Left cardiac atrium (tissue), 4 donors: ENCODE results near the gene PLEKHN1. TPM values are rescaled to one million over a fixed set of nuclear protein-coding genes. Genes with fewer than 3 reads are reported as not detected.
"Not testable (repeated sequence)": the region's sequence is repeated elsewhere in the genome, so short reads cannot be mapped to it uniquely, and the experiment has no call there.

ENCODE experiments used
- ATAC-seq, 2 donors: fragments of 200-7000 bp; cut with Tn5 transposase; one replicate each; pipeline ENCODE4 v1.9.1; 2020; ENCODE audit warnings: mild to moderate bottlenecking in 2 of 2, moderate library complexity in 2 of 2
- DNase-seq: peaks from one replicate; pipeline ENCODE4 v3.0.0-alpha.2; 2020
- intact Hi-C, 2 donors: fragments of 100-400 bp; cut with DNase I; formaldehyde crosslinking; loops; one replicate each; pipeline versions ENCODE4 v1.14.1 to v1.15.1; 2022 to 2023
- total RNA-seq, 2 donors: library from RNA; stranded (reverse); fragmentation: NEBNext Ultra II Directional; extraction: Animal tissue kit (Norgen Biotek cat#: 25700); gene quantifications; one replicate each; pipeline ENCODE4 v1.2.1, GENCODE V29; 2021
- donor health status: DM: no; HTN: yes; CAD: no.
- donor health status: DM: no; HTN: yes; CAD: no; lungs with severe emphysema.
- donor health status: DM: yes; HTN: yes; CAD: no.
- donor health status: Dilated cardiomyopathy.

Gene PLEKHN1
- total RNA-seq, 2 donors from 2014 or later, result 0.38 to 0.50 TPM

- intact Hi-C loops, result no loop called here
- DNase-seq (peak; percentile 76), ATAC-seq (peak; percentile 14 to 53)
Measured at GRCh38 chr1:940107-941014, 25.9 kb upstream of the PLEKHN1 start.

DNA sequence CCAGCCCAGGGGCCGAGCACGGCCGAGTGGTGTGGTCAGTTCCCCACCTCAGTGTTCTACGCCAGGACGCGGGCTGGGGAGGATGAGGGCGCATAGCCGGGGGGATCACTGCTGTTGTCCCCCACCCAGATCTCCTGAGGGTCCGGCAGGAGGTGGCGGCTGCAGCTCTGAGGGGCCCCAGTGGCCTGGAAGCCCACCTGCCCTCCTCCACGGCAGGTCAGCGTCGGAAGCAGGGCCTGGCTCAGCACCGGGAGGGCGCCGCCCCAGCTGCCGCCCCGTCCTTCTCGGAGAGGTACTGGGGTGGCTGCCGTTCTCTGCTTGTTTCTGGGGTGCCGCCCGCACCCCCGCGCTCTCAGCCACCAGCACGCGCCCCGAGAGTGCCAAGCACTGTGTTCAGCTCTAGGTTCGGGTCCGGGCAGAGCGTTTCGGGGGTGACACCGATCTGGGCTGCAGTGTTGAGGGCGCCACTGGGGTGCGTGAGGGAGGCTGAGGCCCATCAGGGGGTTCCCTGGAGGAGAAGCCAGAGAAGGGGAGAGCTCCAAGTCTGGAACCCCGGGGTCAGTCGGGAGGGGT lies 25.2 kb upstream of the PLEKHN1 start:
- ATAC-seq, result no peak
- DNase-seq, result no peak
- intact Hi-C loops, result no loop called here

DNA sequence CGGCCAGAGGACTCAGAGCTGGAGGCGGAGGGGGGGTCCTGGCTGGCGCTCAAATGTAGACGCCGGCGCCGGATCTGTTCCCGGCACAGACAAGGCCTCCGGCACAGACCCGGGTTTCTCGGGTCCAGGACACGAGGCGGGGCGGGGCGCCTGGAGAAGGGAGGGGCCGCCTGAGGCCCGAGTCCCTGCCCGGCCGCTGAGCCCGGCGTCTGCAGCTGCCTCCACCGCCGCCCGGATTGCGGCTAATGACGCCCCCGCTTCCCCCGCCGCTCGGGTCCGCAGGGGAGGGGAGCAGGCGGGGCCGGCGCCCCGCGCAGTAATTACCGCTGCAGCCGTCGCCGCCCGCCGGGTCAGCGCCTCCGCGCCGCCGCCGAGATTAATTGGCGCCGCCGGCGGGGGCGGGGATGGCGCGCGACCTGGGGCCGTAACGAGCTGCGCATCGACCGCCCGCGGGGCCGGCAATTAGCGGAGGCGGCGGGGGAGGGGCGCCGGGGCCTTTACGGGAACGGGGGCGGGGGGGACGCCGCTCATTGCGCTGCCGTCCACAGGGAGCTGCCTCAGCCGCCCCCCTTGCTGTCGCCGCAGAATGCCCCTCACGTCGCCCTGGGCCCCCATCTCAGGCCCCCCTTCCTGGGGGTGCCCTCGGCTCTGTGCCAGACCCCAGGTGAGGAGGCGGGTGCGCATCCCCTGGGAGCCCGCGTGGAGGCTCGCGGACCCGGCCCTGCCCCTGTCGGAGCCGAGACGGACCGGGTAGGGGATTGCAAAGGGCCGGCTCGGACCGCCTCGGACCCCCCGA lies 24.5 kb upstream of the PLEKHN1 start:
- DNase-seq, result peak; percentile 85
- intact Hi-C loops, result no loop called here
- ATAC-seq, result peak; percentile 38 to 50

DNA sequence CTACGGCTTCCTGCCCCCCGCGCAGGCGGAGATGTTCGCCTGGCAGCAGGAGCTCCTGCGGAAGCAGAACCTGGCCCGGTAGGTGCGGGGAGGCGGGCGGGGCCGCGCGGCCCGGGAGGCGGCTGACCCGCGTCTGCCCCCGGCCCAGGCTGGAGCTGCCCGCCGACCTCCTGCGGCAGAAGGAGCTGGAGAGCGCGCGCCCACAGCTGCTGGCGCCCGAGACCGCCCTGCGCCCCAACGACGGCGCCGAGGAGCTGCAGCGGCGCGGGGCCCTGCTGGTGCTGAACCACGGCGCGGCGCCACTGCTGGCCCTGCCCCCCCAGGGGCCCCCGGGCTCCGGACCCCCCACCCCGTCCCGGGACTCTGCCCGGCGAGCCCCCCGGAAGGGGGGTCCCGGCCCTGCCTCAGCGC lies 23.9 kb upstream of the PLEKHN1 start:
- intact Hi-C loops, result no loop called here
- no peak for ATAC-seq
- DNase-seq, result no peak

- intact Hi-C loops, result no loop called here
- DNase-seq, result peak; percentile 79
- peak; percentile 3 to 12 for ATAC-seq
Measured at GRCh38 chr1:942864-943533, 23.3 kb upstream of the PLEKHN1 start.

DNA sequence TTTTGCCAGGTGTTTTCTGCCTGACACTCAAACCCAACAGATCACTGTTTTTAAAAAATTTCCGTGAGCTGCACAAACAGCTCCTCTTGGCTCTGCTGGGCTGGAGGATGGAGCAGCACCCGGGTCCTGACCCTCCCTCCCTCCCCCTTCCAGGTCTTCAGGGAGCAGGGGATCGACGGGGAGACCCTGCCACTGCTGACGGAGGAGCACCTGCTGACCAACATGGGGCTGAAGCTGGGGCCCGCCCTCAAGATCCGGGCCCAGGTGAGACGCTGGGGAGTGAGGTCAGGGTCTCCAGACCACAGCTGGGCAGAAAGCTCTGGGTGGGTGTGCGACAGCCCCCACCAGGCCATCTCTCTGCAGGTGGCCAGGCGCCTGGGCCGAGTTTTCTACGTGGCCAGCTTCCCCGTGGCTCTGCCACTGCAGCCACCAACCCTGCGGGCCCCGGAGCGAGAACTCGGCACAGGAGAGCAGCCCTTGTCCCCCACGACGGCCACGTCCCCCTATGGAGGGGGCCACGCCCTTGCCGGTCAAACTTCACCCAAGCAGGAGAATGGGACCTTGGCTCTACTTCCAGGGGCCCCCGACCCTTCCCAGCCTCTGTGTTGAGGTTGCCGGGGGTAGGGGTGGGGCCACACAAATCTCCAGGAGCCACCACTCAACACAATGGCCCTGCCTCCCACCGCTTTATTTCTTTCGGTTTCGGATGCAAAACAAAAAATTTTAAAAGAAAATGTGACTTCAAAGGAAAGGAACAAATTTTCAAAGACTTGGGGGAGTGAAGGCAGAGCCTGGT lies 22.5 kb upstream of the PLEKHN1 start:
- ATAC-seq, result no peak
- intact Hi-C loops, result no loop called here
- no peak for DNase-seq

DNA sequence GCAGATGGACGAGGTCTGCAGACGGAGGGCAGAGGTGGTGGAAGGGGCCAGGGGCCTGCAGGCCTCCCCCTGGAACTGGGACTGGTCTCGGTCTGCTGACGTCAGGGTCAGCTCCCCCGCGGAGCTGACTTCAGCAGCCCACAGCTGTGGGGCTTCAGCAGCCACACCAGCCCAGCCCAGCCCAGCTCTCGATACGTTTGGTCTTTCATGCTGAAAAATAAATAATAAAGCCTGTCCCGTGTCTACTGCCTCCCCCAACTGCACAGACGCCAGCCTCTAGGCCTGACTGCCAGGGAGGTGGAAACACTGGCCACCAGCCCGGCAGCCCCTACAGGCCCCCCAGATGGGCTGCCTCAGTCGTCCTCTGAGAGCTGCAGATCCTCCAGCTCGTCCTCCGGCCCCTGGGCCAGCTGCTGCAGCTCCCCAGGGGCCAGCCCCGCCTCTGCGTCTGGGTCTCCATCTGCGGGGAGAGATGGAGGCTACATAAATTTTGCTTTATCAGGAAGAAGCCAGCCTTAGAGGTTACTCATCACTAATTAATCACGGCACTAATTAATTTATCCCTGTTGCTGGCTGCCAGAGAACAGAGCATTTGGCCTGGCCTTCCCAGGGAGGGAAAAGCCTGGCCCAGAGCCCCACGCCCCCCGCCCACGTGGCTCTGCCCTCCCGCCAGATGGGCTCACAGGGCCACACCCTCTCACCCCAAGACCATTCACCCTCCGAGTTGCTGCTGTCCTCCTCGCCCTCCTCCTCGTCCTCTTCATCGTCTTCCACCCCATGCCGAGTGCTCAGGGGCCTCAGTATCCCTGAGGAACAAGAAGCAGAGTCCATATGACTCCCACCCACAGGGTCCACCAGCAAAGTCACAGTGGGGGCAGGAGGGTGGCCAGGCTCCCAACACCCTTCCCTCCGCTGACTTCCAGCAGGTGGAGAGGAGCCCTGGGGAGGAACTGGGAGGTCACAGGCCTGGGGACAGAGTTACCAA lies 21.6 kb upstream of the PLEKHN1 start:
- ATAC-seq, result peak; percentile 19 to 25
- peak; percentile 70 for DNase-seq
- intact Hi-C loops, result no loop called here

DNA sequence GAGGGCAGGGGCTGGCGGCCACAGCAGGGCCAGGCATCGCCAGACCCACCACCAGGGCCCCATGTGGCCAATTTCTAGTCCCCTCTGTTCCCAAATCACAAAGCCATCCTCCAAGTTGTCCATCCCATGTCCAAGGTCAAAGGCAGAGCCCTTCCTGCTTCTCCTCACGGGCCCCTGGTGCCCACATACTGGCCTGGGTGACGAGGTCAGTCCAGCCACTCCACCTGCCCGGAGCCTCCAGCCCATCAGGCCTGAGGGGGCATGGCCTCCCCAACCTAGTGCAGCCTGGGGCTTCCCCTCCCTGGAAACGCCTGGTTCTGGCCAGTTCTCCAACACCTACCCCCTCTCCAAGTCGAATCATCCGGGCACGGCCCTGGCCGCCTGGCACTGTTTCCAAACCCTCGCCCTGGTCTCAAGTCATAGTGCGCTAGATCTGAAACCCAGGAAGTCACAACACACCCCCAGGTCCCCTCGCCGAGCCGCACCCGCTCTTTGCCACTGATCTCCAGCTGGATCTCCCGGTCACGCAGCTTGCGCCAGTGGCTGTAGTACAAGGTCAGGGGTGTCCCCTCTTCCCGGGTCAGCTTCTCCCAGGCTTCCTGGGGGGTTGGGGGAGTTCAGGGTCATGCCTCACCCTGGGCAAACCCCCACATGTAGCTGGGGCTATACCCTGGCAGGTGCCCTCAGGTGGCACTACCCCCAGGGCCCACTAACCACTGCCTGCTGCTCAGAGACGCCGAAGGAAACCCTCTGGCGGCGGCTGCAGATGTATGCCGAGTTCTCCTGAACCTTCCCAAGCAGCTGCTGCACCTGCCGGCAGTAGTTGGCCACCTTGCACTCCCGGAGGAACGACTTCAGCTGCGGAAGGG lies 20.4 kb upstream of the PLEKHN1 start:
- intact Hi-C loops, result no loop called here

DNA sequence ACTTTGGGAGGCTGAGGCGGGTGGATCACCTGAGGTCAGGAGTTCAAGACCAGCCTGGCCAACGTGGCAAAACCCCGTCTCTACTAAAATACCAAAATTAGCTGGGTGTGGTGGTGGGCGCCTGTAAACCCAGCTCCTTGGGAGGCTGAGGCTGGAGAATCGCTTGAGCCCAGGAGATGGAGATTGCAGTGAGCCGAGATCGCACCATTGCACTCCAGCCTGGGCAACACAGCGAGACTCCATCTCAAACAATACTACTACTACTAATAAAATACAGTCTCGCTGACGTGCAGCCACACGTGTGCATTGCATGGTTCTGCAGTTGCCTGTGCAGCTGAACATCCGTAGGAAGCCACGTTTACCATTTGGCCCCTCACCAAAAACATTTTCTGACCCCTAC lies 19.5 kb upstream of the PLEKHN1 start:
- not testable (repeated sequence) for ATAC-seq

More for the DNA sequence above, 20.4 kb upstream of the PLEKHN1 start:
- no peak for ATAC-seq
- no peak for DNase-seq

GRCh38 chr1:947958-948357 lies 18.3 kb upstream of the PLEKHN1 start:
- DNase-seq (no peak), ATAC-seq (no peak)
- intact Hi-C loops, result no loop called here

More for the DNA sequence above, 19.5 kb upstream of the PLEKHN1 start:
- DNase-seq, intact Hi-C loops: not testable (repeated sequence)

- ATAC-seq, result no peak
- intact Hi-C loops, result no loop called here
- DNase-seq, result no peak
Measured at GRCh38 chr1:950268-950667, 16.0 kb upstream of the PLEKHN1 start.

DNA sequence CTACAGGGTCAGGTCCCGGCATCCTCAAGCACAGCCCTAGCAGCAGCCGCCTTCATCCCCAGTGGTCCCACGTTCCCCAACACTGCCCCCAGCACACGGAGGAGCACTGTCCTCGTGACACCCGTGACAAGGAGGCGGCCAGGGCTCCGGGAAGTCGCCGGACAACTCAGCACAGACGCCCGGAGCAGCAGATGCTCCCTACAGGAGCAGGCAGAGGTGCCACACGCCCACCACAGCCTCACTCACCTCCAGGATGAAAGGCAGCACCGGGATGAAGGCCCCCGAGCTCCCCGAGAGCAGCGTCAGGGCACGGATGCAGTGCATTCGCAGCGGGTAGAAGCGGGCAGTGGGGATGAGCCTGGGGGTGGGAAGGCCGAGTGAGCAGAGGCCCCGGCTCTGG lies 15.4 kb upstream of the PLEKHN1 start:
- ATAC-seq, result no peak
- intact Hi-C loops, result no loop called here

DNA sequence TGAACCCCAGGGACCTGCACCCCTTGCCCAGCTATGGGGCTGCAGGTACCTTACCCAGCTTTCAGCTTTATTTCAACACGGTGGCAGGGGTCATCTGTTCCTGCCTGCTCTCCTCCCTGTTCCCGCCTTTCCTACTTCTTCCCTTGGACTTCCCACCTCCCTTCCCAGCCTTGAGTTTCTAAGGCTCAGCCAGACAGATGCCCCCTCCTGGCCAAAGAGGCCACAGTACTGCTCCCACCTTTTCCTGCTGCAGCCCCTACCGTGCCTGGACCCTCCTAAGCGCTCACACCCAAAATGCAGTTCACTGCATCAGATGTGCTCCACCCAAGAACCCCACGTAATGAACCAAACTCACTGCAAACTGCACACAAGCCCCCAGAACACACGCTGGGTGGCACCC lies 14.9 kb upstream of the PLEKHN1 start:
- DNase-seq (no peak), ATAC-seq (no peak)
- intact Hi-C loops, result no loop called here

More for the DNA sequence above, 15.4 kb upstream of the PLEKHN1 start:
- DNase-seq, result no peak

DNA sequence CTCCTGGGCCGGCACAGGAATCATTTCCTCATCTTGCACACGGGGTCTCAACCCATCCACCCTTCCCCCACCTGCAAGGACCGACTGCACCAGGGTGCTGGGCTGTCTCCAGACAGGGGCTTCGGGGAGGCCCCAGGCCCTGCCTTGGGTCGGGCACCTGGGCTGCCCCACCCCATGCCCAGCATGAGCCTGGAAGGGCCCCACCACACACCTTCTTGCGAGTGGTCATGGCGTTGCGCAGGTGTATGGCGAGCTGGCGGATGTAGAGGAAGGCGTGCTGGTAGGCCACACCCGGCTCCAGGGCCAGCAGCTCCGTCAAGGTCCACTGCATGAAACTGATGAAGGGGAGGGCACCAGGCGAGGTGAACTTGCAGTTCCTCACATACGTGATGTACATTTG lies 14.1 kb upstream of the PLEKHN1 start:
- ATAC-seq (no peak), DNase-seq (no peak)
- intact Hi-C loops, result no loop called here

DNA sequence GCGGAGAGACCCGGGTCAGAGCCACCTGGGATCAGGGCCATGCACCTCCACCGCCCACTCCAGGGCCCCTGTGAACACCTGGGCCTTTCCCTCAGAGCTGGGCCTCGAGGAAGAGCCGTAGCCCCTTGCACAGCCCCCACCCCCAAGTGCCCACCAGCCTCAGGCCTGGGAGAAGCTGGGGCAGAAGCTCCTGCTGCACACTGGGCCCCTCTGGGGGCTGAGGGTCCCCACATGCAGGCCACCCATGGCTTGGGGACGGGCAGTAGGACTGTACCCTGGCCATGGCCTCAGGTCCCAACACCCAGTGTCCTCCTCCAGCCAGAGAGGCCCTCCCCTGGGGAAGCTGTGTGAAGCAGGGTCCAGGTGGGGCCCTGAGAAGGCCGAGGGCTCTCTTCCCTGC lies 13.7 kb upstream of the PLEKHN1 start:
- ATAC-seq (no peak), DNase-seq (no peak)
- intact Hi-C loops, result no loop called here

- intact Hi-C loops, result no loop called here
- DNase-seq (no peak), ATAC-seq (no peak)
Measured at GRCh38 chr1:953524-954320, 12.6 kb upstream of the PLEKHN1 start.
